KG1 (cell line): ENCODE results near the gene MYH7.

Experiments
- DNase-seq: peaks from one replicate; lab custom pipeline; 2025; lab: John Stamatoyannopoulos, UW

MYH7 gene

GRCh38 chr14:23370221-23370620 lies 65.2 kb downstream of the MYH7 start:
- no peak for DNase-seq

GRCh38 chr14:23366426-23366921 lies 69.0 kb downstream of the MYH7 start:
- DNase-seq, result no peak

- DNase-seq, result no peak
These were observed 69.6 kb downstream of the MYH7 start for GRCh38 chr14:23365732-23366425.

- no peak for DNase-seq
These were observed 70.3 kb downstream of the MYH7 start, which contains the start of gene EFS for GRCh38 chr14:23365036-23365731. TSS of gene EFS (minus strand) at chr14:23365172. CDS start at chr14:23365025, 147 bp downstream.

- no peak for DNase-seq
These were observed 71.1 kb downstream of the MYH7 start for GRCh38 chr14:23364164-23365035.
